ENCODE measurements around the gene MSRB2.

The MSRB2 gene

DNA sequence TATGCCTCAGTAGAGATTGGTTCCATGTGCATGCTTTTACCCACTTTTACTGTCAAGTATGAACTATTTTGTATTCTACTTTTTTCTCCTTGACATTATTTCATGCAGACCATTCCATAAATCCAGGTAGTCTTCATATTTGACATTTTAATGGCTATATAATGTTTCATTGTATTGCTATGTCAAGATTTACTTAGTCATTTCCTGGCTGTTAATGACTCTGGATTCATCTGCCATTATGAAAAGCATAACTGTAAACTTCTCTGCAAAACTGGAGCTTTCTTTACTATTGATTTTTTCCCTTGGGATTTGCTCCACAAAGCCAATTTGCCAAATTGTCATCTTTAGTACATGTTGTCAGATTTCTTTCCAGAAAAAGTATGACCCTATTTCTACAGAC, 6.8 kb upstream of the MSRB2 start:
- peaks cover 4% of the 10 kb centered on the region for H3K27me3 Mint-ChIP-seq (ENCODE audit: low read depth, poor library complexity)
- H3K9me3 Mint-ChIP-seq, result peaks cover 47% of the 10 kb centered on the region

DNA sequence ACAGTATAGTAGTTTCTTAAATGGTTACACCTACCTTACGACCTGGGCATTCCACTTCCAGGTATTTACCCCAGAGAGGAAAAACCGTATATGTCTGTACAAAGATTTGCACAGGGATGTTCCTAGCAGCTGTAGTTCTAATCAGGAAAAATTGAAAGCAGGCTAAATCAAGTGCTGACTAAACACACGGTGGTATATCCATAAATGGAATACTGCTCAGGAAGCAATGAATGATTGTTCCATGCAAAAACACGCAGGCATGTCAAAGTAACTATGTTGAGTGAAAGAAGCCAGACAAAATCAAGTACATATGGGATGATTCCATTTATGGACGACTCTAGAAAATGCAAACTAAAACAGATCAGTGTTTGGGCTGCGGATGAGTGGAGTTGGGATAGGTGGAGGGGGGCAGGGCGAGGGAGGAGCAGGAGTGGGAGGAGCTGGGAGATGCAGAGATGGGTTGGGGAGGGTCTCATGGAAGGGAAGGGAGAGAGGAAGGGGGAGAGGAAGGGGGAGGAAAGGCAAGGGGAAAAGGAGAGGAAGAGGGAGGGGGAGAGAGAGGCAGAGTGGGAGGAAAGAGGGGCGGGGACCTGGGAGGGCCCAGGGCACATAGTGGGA, 484 bp upstream of the MSRB2 start:
- Mint-ChIP-seq H3K27ac (peak overlapping the region; percentile 57), H3K27me3 (ENCODE audit: low read depth, poor library complexity) (no peaks in the 10 kb centered on the region), H3K4me3 (peak overlapping the region; percentile 76), H3K9me3 (peaks cover 87% of the 10 kb centered on the region), H3K36me3 (ENCODE audit: low read depth) (peaks cover 50% of the 10 kb centered on the region), H3K4me1 (peaks cover 31% of the 10 kb centered on the region)
- DNase-seq, result no peak
- TF ChIP-seq, protein P1, sequence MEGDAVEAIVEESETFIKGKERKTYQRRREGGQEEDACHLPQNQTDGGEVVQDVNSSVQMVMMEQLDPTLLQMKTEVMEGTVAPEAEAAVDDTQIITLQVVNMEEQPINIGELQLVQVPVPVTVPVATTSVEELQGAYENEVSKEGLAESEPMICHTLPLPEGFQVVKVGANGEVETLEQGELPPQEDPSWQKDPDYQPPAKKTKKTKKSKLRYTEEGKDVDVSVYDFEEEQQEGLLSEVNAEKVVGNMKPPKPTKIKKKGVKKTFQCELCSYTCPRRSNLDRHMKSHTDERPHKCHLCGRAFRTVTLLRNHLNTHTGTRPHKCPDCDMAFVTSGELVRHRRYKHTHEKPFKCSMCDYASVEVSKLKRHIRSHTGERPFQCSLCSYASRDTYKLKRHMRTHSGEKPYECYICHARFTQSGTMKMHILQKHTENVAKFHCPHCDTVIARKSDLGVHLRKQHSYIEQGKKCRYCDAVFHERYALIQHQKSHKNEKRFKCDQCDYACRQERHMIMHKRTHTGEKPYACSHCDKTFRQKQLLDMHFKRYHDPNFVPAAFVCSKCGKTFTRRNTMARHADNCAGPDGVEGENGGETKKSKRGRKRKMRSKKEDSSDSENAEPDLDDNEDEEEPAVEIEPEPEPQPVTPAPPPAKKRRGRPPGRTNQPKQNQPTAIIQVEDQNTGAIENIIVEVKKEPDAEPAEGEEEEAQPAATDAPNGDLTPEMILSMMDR (IDR thresholded peaks at IDR 0.05), result no peak

More for the DNA sequence above, 6.8 kb upstream of the MSRB2 start:
- Mint-ChIP-seq H3K4me3 (no peak overlapping the region), H3K36me3 (ENCODE audit: low read depth) (peaks cover 21% of the 10 kb centered on the region), H3K4me1 (no peaks in the 10 kb centered on the region), H3K27ac (no peak overlapping the region)
- no peak for DNase-seq
- TF ChIP-seq, protein P1 (IDR thresholded peaks at IDR 0.05), result no peak

GRCh38 chr10:23095966-23096801, 805 bp downstream of the MSRB2 start:
- H3K4me1 Mint-ChIP-seq, result peaks cover 38% of the 10 kb centered on the region
- H3K4me3 Mint-ChIP-seq, result peak overlapping the region; percentile 99
- DNase-seq, result peak; percentile 37
- TF ChIP-seq, protein P1 (IDR thresholded peaks at IDR 0.05), result no peak
- peaks cover 63% of the 10 kb centered on the region for H3K36me3 Mint-ChIP-seq (ENCODE audit: low read depth)
- H3K9me3 Mint-ChIP-seq, result peaks cover 87% of the 10 kb centered on the region
- no peaks in the 10 kb centered on the region for H3K27me3 Mint-ChIP-seq (ENCODE audit: low read depth, poor library complexity)
- peak overlapping the region; percentile 99 for H3K27ac Mint-ChIP-seq

- Mint-ChIP-seq H3K27ac (peak overlapping the region; percentile 99), H3K27me3 (ENCODE audit: low read depth, poor library complexity) (no peaks in the 10 kb centered on the region), H3K36me3 (ENCODE audit: low read depth) (peaks cover 66% of the 10 kb centered on the region), H3K4me1 (peaks cover 38% of the 10 kb centered on the region), H3K9me3 (peaks cover 87% of the 10 kb centered on the region), H3K4me3 (peak overlapping the region; percentile 99)
- no peak for DNase-seq
- TF ChIP-seq, protein P1 (IDR thresholded peaks at IDR 0.05), result no peak
These were observed 1.6 kb downstream of the MSRB2 start for GRCh38 chr10:23096802-23097549.

DNA sequence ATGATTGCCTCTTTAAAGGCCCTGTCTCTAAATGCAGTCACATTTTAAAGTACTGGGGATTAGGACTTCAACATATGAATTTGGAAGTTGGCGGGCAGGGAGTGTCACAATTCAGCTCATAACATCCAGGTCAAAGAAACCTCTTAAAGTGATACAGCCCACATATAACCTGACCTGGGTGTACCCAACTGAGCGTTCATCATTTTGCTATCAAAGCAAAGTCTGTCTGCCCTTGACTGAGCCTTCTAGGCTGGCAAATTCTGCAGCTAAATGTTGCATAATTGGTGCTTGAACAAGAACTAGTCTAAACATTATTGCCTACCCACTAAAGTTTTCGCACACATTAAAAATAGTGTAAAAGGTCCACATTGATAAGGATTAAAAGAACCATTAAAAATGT, 3.7 kb downstream of the MSRB2 start:
- H3K9me3 Mint-ChIP-seq, result peaks cover 70% of the 10 kb centered on the region
- TF ChIP-seq, protein P1 (IDR thresholded peaks at IDR 0.05), result no peak
- no peak overlapping the region for H3K4me3 Mint-ChIP-seq
- H3K36me3 Mint-ChIP-seq (ENCODE audit: low read depth), result peaks cover 77% of the 10 kb centered on the region
- peaks cover 38% of the 10 kb centered on the region for H3K4me1 Mint-ChIP-seq
- H3K27ac Mint-ChIP-seq, result no peak overlapping the region
- no peaks in the 10 kb centered on the region for H3K27me3 Mint-ChIP-seq (ENCODE audit: low read depth, poor library complexity)
- no peak for DNase-seq

Measured in nephron progenitor cell (in vitro differentiated cells).